ENCODE measurements around the gene CASP5.

The CASP5 gene

DNA sequence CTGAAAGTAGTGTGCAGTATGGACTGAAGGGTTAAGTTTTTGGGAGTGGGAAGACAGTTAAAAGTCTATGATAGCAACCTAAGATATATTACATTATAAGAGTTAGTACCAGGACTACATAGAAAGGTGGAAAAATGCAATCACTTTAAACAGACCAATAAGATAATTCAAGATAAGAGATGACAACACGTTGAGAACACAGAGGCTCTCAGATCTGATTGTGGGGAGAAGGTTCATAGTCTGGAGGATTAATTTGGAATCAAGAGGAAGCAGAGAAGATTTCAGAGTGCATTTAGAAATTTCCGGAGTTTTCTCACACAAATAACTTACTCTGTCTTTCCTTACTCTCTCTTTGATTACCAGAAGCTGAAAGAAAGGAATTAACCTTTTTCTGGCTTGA is 441 bp downstream of the CASP5 start:
- H3K4me3 ChIP-seq (ENCODE audit: low read length) = no peak overlapping the region
- TF ChIP-seq, protein P1, sequence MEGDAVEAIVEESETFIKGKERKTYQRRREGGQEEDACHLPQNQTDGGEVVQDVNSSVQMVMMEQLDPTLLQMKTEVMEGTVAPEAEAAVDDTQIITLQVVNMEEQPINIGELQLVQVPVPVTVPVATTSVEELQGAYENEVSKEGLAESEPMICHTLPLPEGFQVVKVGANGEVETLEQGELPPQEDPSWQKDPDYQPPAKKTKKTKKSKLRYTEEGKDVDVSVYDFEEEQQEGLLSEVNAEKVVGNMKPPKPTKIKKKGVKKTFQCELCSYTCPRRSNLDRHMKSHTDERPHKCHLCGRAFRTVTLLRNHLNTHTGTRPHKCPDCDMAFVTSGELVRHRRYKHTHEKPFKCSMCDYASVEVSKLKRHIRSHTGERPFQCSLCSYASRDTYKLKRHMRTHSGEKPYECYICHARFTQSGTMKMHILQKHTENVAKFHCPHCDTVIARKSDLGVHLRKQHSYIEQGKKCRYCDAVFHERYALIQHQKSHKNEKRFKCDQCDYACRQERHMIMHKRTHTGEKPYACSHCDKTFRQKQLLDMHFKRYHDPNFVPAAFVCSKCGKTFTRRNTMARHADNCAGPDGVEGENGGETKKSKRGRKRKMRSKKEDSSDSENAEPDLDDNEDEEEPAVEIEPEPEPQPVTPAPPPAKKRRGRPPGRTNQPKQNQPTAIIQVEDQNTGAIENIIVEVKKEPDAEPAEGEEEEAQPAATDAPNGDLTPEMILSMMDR (IDR thresholded peaks at IDR 0.05; ENCODE audit: low read depth, low read length) = no peak
- H3K36me3 ChIP-seq (replicated peaks; ENCODE audit: low read depth, low read length) = no peaks in the 10 kb centered on the region
- H3K9me3 ChIP-seq (ENCODE audit: insufficient read depth, low read length) = no peaks in the 10 kb centered on the region
- H3K79me2 ChIP-seq (ENCODE audit: low read length) = no peaks in the 10 kb centered on the region
- H2AFZ ChIP-seq (ENCODE audit: low read depth, low read length) = no peak overlapping the region
- H3K27ac ChIP-seq (ENCODE audit: low read length) = no peak overlapping the region
- no peak overlapping the region for H3K9ac ChIP-seq (ENCODE audit: low read length)
- H3K4me2 ChIP-seq (ENCODE audit: low read length) = no peak overlapping the region
- H4K20me1 ChIP-seq (ENCODE audit: insufficient read depth, low read length) = no peaks in the 10 kb centered on the region
- no peaks in the 10 kb centered on the region for H3K4me1 ChIP-seq (ENCODE audit: low read length)
- H3K27me3 ChIP-seq (ENCODE audit: low read depth, low read length) = no peaks in the 10 kb centered on the region

DNA sequence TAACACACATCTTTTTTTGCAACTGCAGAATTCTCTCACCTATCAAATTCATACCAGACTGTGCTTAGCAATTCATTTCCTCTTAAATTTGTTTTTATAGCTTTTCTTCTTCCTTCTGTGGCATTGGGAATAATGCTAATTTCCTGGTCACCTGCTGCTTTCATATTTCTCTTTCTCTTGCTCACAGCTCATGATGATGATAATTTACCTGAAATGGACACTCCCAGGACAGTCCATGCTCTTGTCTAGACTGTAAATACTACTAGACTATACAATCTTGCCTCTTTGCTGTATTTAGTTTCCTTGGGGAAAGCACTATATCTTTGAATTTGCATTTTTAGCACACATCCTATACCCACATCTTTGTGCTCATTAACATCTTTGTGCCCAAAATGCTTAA is 15.5 kb downstream of the CASP5 start:
- Histone ChIP-seq H2AFZ (ENCODE audit: low read depth, low read length) (no peak overlapping the region), H3K9me3 (ENCODE audit: insufficient read depth, low read length) (no peaks in the 10 kb centered on the region), H3K36me3 (replicated peaks; ENCODE audit: low read depth, low read length) (no peaks in the 10 kb centered on the region), H3K4me3 (ENCODE audit: low read length) (no peak overlapping the region), H3K9ac (ENCODE audit: low read length) (no peak overlapping the region), H3K79me2 (ENCODE audit: low read length) (no peaks in the 10 kb centered on the region), H3K27me3 (ENCODE audit: low read depth, low read length) (no peaks in the 10 kb centered on the region), H3K4me2 (ENCODE audit: low read length) (no peak overlapping the region), H3K4me1 (ENCODE audit: low read length) (no peaks in the 10 kb centered on the region), H4K20me1 (ENCODE audit: insufficient read depth, low read length) (no peaks in the 10 kb centered on the region), H3K27ac (ENCODE audit: low read length) (no peak overlapping the region)
- TF ChIP-seq, protein P1 (IDR thresholded peaks at IDR 0.05; ENCODE audit: low read depth, low read length) = no peak
- TF ChIP-seq EZH2phosphoT487 (IDR thresholded peaks at IDR 0.05; ENCODE audit: low read depth) = no peak

DNA sequence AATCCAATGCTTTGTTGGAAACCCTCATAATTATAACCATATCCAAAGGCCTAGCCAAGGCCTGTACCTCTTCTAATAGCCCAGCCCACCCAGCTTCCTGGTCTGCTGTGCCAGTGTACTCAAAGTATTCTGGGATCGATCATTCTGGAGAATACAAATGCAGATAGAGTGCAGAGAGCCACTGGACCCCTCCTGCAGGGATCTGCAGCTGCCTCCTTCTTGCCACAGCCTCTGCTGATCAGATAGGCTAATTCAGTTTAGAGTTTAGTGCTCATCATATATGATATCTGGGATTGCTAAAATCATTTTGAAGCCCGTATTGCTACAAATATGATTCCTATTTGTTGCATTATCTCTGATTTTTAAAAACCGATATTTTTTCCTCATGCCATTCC is 17.5 kb downstream of the CASP5 start:
- H3K79me2 ChIP-seq (ENCODE audit: low read length) = no peaks in the 10 kb centered on the region
- H3K4me1 ChIP-seq (ENCODE audit: low read length) = no peaks in the 10 kb centered on the region
- no peak overlapping the region for H2AFZ ChIP-seq (ENCODE audit: low read depth, low read length)
- TF ChIP-seq, protein P1 (IDR thresholded peaks at IDR 0.05; ENCODE audit: low read depth, low read length) = no peak
- TF ChIP-seq EZH2phosphoT487 (IDR thresholded peaks at IDR 0.05; ENCODE audit: low read depth) = no peak
- no peak overlapping the region for H3K9ac ChIP-seq (ENCODE audit: low read length)
- no peaks in the 10 kb centered on the region for H3K27me3 ChIP-seq (ENCODE audit: low read depth, low read length)
- no peaks in the 10 kb centered on the region for H4K20me1 ChIP-seq (ENCODE audit: insufficient read depth, low read length)
- H3K4me3 ChIP-seq (ENCODE audit: low read length) = no peak overlapping the region
- H3K36me3 ChIP-seq (replicated peaks; ENCODE audit: low read depth, low read length) = no peaks in the 10 kb centered on the region
- H3K9me3 ChIP-seq (ENCODE audit: insufficient read depth, low read length) = no peaks in the 10 kb centered on the region
- no peak overlapping the region for H3K4me2 ChIP-seq (ENCODE audit: low read length)
- no peak overlapping the region for H3K27ac ChIP-seq (ENCODE audit: low read length)

GRCh38 chr11:105004021-105004420 is 18.9 kb downstream of the CASP5 start:
- H3K9ac ChIP-seq (ENCODE audit: low read length) = no peak overlapping the region
- no peaks in the 10 kb centered on the region for H3K9me3 ChIP-seq (ENCODE audit: insufficient read depth, low read length)
- H4K20me1 ChIP-seq (ENCODE audit: insufficient read depth, low read length) = no peaks in the 10 kb centered on the region
- TF ChIP-seq, protein P1 (IDR thresholded peaks at IDR 0.05; ENCODE audit: low read depth, low read length) = no peak
- no peak for TF ChIP-seq EZH2phosphoT487 (IDR thresholded peaks at IDR 0.05; ENCODE audit: low read depth)
- H3K4me1 ChIP-seq (ENCODE audit: low read length) = no peaks in the 10 kb centered on the region
- H2AFZ ChIP-seq (ENCODE audit: low read depth, low read length) = no peak overlapping the region
- H3K27me3 ChIP-seq (ENCODE audit: low read depth, low read length) = no peaks in the 10 kb centered on the region
- no peaks in the 10 kb centered on the region for H3K79me2 ChIP-seq (ENCODE audit: low read length)
- H3K4me3 ChIP-seq (ENCODE audit: low read length) = no peak overlapping the region
- no peak overlapping the region for H3K27ac ChIP-seq (ENCODE audit: low read length)
- H3K36me3 ChIP-seq (replicated peaks; ENCODE audit: low read depth, low read length) = no peaks in the 10 kb centered on the region
- no peak overlapping the region for H3K4me2 ChIP-seq (ENCODE audit: low read length)
